ENCODE results near the gene SUMO4. TPM values are rescaled to one million over a fixed set of nuclear protein-coding genes. Genes with fewer than 3 reads are reported as not detected.

SUMO4 gene
- total RNA-seq, 1 donor from 2014 or later = 3.6 TPM

DNA sequence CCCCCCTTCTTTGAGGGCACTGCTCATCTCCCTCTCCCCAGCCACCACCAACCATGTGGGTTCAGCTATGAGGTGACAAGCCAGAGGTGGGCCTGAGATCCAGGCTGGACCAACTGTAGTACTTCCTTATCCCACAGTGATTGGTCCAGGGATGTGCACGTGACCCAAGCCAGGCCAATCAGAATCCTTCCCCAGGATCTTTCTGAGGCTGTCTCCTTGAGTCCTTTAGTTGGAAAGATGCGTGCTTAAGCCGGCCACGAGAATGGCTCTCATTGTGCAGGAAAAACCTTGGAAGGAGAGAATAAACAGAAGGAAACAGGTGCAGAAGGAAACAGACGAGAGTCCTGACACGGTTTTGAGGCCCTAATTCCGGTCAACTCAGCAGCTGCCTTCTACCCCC, 45.5 kb downstream of the SUMO4 start:
- TF ChIP-seq, protein P1, sequence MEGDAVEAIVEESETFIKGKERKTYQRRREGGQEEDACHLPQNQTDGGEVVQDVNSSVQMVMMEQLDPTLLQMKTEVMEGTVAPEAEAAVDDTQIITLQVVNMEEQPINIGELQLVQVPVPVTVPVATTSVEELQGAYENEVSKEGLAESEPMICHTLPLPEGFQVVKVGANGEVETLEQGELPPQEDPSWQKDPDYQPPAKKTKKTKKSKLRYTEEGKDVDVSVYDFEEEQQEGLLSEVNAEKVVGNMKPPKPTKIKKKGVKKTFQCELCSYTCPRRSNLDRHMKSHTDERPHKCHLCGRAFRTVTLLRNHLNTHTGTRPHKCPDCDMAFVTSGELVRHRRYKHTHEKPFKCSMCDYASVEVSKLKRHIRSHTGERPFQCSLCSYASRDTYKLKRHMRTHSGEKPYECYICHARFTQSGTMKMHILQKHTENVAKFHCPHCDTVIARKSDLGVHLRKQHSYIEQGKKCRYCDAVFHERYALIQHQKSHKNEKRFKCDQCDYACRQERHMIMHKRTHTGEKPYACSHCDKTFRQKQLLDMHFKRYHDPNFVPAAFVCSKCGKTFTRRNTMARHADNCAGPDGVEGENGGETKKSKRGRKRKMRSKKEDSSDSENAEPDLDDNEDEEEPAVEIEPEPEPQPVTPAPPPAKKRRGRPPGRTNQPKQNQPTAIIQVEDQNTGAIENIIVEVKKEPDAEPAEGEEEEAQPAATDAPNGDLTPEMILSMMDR (IDR thresholded peaks at IDR 0.05; ENCODE audit: unreplicated experiment) = no peak
- no peaks in the 10 kb centered on the region for H3K36me3 Mint-ChIP-seq (ENCODE audit: insufficient read depth)
- no peak for DNase-seq (ENCODE audit: low spot score, unreplicated experiment)
- no peaks in the 10 kb centered on the region for H3K9me3 Mint-ChIP-seq (ENCODE audit: low read depth)
- H3K4me1 Mint-ChIP-seq (ENCODE audit: low read depth) = peaks cover 10% of the 10 kb centered on the region
- no peak overlapping the region for H3K27ac Mint-ChIP-seq
- no peak overlapping the region for H3K4me3 Mint-ChIP-seq (ENCODE audit: low read depth)
- H3K27me3 Mint-ChIP-seq = peaks cover 38% of the 10 kb centered on the region

DNA sequence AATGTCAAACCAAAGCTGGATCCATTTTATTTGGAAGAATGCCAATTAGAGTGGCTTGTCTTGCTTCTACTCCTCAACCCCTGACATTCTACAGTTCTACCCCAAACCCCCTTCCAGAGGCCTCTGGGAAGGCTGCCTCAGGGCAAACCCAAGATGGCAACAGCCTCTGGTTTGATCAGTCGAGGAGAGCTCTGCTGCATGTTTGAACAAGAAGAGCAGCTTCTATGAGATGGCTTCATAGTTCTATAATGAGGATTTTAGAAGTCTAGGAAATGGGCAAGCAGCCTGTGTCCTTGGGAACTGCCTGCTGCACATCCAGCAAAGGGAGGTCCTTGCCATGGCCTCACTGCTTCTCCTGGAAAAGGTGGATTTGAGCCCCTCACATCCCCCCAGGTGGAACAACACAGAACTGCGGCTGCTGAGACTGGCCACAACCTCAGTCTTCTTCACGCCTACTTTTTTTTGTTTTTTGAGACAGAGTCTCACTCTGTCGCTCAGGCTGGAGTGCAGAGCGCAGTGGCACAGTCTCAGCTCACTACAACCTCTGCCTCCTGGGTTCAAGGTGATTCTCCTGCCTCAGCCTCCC, 46.8 kb downstream of the SUMO4 start:
- no peak for DNase-seq (ENCODE audit: low spot score, unreplicated experiment)
- no peaks in the 10 kb centered on the region for H3K4me1 Mint-ChIP-seq (ENCODE audit: low read depth)
- H3K27ac Mint-ChIP-seq = no peak overlapping the region

DNA sequence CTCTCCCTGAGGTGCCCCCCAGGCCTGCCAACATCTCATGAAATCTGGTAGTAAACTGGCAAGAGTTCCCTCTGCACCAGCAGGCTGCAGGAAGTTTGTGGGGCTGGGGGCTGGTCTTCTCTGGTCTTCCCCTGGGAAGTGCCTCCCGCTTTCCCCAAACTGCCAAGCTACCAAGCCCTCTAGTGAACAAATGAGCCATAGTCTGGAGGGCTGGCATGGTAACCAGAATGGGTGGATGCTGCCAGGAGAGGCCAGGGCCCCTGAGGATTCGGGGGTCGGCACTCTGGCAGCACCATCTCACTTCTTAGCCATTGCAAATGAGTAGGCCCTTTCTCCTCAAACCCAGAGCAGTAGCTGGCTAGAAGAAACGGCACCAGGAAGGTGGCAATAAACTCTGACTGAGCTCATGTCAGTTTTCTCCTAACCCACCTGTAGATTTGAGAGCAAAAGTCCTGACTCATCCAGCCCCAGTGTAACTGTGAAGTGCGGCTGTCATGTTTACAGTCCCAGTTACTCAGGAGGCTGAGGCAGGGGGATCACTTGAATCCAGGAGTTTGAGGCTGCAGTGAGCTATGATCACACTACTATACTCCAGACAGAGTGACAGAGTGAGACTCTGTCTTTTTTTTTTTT, 48.9 kb downstream of the SUMO4 start:
- Mint-ChIP-seq H3K4me1 (ENCODE audit: low read depth) (no peaks in the 10 kb centered on the region), H3K27ac (peak overlapping the region; percentile 43), H3K4me3 (ENCODE audit: low read depth) (no peak overlapping the region), H3K36me3 (ENCODE audit: insufficient read depth) (no peaks in the 10 kb centered on the region), H3K27me3 (peaks cover 60% of the 10 kb centered on the region), H3K9me3 (ENCODE audit: low read depth) (no peaks in the 10 kb centered on the region)
- no peak for DNase-seq (ENCODE audit: low spot score, unreplicated experiment)
- TF ChIP-seq, protein P1 (IDR thresholded peaks at IDR 0.05; ENCODE audit: unreplicated experiment) = no peak

More for the DNA sequence above, 46.8 kb downstream of the SUMO4 start:
- Mint-ChIP-seq H3K9me3 (ENCODE audit: low read depth) (no peaks in the 10 kb centered on the region), H3K36me3 (ENCODE audit: insufficient read depth) (no peaks in the 10 kb centered on the region), H3K4me3 (ENCODE audit: low read depth) (no peak overlapping the region), H3K27me3 (peaks cover 43% of the 10 kb centered on the region)
- TF ChIP-seq, protein P1 (IDR thresholded peaks at IDR 0.05; ENCODE audit: unreplicated experiment) = no peak

DNA sequence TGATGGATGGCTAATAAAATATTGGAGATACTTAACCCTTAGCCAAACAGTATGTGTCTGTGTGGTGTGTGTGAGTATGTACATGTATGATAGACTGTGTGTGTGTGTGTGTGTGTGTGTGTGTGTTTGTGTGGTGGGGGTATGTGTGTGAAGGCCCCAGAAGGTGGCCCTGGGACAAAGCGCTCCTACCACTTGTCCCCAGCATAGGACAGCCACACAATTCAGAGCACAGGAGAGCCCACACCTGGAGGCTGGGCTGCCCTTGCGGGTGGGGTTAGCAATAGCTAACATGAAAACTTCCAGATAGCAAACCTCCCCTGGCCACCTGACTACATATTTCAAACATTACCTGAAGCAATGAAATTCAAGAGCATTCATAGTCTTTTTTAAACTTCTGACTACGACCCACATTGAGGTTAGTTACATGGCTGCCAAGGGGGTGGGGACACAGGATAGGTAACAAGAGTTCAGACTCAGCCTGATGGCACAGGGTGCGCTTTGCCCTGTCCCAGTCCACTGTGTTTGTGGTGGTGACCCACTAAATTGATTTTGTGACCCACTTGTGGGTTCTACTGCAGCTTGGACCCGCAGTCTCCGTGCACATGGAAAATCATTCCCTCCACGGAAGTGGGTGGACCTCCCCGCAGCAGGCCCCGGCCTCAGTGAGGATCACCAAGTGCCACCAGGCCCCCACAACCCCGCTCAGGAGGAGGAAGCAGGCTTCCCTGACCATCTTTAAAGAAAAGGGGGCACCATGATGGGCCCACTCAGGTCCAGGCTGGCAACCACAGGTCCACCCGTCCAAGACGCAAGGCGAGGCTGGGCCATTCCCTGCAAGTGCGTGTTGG, 50.0 kb downstream of the SUMO4 start:
- Mint-ChIP-seq H3K4me3 (ENCODE audit: low read depth) (peak overlapping the region; percentile 66), H3K27me3 (peaks cover 66% of the 10 kb centered on the region), H3K36me3 (ENCODE audit: insufficient read depth) (no peaks in the 10 kb centered on the region), H3K27ac (peak overlapping the region; percentile 49), H3K4me1 (ENCODE audit: low read depth) (no peaks in the 10 kb centered on the region), H3K9me3 (ENCODE audit: low read depth) (no peaks in the 10 kb centered on the region)
- DNase-seq (ENCODE audit: low spot score, unreplicated experiment) = no peak
- TF ChIP-seq, protein P1 (IDR thresholded peaks at IDR 0.05; ENCODE audit: unreplicated experiment) = no peak

Other genes with a start within 250 kb of the SUMO4 start
- 58.0 and 60.0 TPM in 2 replicates for gene TAB2, start 82.5 kb upstream of the SUMO4 start, total RNA-seq
- gene ZC3H12D, start 84.8 kb downstream of the SUMO4 start, total RNA-seq = 0.48 and 0.71 TPM in 2 replicates
- 37.2 and 38.3 TPM in 2 replicates for gene PPIL4, start 145.8 kb downstream of the SUMO4 start, total RNA-seq
- 25.9 and 26.3 TPM in 2 replicates for gene GINM1, start 166.1 kb downstream of the SUMO4 start, total RNA-seq
- 14.3 and 16.5 TPM in 2 replicates for gene KATNA1, start 248.5 kb downstream of the SUMO4 start, total RNA-seq

Data from progenitor cell of endocrine pancreas (in vitro differentiated cells).